ENCODE results near the gene LSG1. TPM values are rescaled to one million over a fixed set of nuclear protein-coding genes. Genes with fewer than 3 reads are reported as not detected.
A peak's percentile ranks its signal among the peaks of the same experiment; 100 is the strongest.

The LSG1 gene
- total and polyA plus RNA-seq, 2 of the 13 experiments (the other 11 are each of a cell fraction or from before 2014, with no cell fraction given), result 21.4 to 32.1 TPM

DNA sequence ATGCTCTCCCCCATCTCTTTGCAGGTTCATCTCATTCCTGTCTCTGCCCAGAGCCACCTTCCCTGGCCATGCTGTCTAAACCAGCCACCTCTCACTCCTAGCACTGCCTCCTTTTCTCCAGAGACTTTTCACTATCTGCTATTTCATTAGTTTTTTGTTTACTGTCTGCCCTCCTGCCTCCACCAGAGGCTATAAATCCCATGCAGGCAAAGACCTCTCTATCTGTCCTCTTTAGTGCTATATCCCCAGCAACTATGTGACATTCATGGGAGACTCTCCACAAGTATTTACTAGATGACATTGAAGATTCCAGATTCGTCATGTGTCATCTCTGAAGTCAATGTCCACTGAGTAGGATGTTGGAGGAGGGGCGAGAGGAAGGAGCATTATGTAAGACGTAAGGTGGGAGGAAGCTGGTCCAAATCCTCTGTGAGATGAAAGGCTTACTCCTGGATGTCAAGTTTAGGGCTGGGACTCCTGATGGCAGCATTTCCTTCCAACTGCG is 10.2 kb upstream of the LSG1 start (continued):
- 0 out of 2 replicates have a peak, but pooled peaks have one; percentile 55 for TF ChIP-seq ZNF615 (CRISPR knock-in tag; IDR thresholded peaks at IDR 0.05; ENCODE audit: borderline replicate concordance)
- TF ChIP-seq GFI1 (CRISPR knock-in tag; IDR thresholded peaks at IDR 0.05; ENCODE audit: borderline replicate concordance), result peak; percentile 31; the same call in 1 of the 2 replicates

DNA sequence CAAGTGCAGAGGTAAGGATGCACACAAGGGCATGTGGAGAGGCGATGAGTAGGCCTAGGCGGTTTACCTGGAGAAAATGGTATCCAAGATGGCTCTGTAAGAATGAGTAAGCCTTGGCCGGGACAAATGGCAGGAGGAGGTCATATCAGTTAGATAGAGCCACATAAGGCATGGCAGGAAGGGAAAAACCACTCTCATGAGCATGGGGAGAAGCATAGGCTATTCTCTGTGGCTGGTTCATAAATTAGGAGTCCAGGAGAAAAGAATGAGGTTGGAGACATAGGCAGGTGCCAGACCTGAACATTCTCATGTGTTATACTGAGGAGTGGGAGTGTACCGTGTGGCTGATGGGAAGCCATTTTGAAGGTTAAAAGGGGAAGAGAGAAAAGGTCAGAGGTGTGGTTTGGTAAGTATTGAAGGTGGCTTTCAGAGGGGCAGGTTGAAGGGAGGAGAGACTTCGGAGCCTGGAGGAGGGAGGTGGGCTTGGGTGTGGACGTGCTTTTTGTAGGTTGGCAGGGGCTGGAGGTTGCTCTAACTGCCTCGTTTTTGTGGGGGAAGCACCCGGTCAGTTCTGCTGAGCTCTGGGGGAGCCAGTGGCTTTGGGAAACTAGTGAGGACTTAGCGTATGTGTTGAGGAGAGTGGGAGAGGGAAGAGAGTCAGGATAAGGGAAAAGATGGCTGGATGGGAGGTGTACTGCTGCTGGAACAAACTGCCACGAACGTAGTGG is 9.1 kb upstream of the LSG1 start:
- 31% methylated on average over 11 of the region's 11 CpGs for WGBS (ENCODE audit: low lambda C conversion rate)
- TF ChIP-seq HNRNPLL (IDR thresholded peaks at IDR 0.05; ENCODE audit: low read depth, low read length, poor library complexity, severe bottlenecking) (no peak), TOE1 (CRISPR knock-in tag; IDR thresholded peaks at IDR 0.05) (no peak), ZNF17 (CRISPR knock-in tag; IDR thresholded peaks at IDR 0.05) (no peak), ZNF256 (CRISPR knock-in tag; conservative IDR thresholded peaks at IDR 0.05) (no peak), IRF2 (CRISPR knock-in tag; IDR thresholded peaks at IDR 0.05) (no peak), NONO (IDR thresholded peaks at IDR 0.05) (no peak), NONO (CRISPR knock-in tag; conservative IDR thresholded peaks at IDR 0.05) (no peak), ZNF891 (CRISPR knock-in tag; IDR thresholded peaks at IDR 0.05) (no peak), ZNF407 (CRISPR knock-in tag; IDR thresholded peaks at IDR 0.05; ENCODE audit: not compliant biosample characterization) (no peak), HOXA5 (CRISPR knock-in tag; IDR thresholded peaks at IDR 0.05) (no peak), BHLHE40 (IDR thresholded peaks at IDR 0.05; ENCODE audit: low read length) (no peak), TAF1 (CRISPR knock-in tag; IDR thresholded peaks at IDR 0.05) (no peak), PCBP1 (IDR thresholded peaks at IDR 0.05; ENCODE audit: borderline replicate concordance, low read depth, low read length) (no peak)

More for the DNA sequence above, 9.1 kb upstream of the LSG1 start:
- Histone ChIP-seq H4K20me1 (ENCODE audit: insufficient read depth, low read length) (no peaks in the 10 kb centered on the region), H3K36me3 (replicated peaks in 1 of 2; ENCODE audit: control insufficient read depth in 1 of 2, insufficient read depth in 2 of 2, low read length in 2 of 2) (no peaks in the 10 kb centered on the region), H3K79me2 (ENCODE audit: insufficient read depth, low read length) (no peaks in the 10 kb centered on the region), H2AFZ (ENCODE audit: low read length) (peak overlapping the region; percentile 63), H3K4me3 (replicated peaks in 1 of 3; ENCODE audit: insufficient read depth in 1 of 3, low read depth in 2 of 3, low read length in 3 of 3) (peak overlapping the region in 1 of 3 experiments; percentile 30; a peak in 1 of 6 replicates), H3K4me1 (ENCODE audit: insufficient read depth, low read length) (peaks cover 38% of the 10 kb centered on the region), H3K9me3 (ENCODE audit: low read length) (no peaks in the 10 kb centered on the region), H3K27ac (ENCODE audit: extremely low read length, insufficient read depth, low read length) (no peak overlapping the region), H3K4me2 (ENCODE audit: low read depth, low read length) (peak overlapping the region; percentile 46), H3K27me3 (ENCODE audit: control insufficient read depth in 1 of 2, insufficient read depth in 2 of 2, low read length in 2 of 2) (peaks cover 0 to 31% of the 10 kb centered on the region in 2 experiments; a peak in 1 of 5 replicates), H3K9ac (ENCODE audit: insufficient read depth, low read depth, low read length) (no peak overlapping the region)
- intact Hi-C loops (cut with micrococcal nuclease; ENCODE audit: unreplicated experiment), result loop anchor here (5.0 to 10.0 kb wide), 4 partner anchors 64 to 844 kb away; no protein-coding TSS in a partner anchor
- POLR2A ChIA-PET, result interaction anchor here (2.0 kb wide), 1 partner anchor 590 kb away, joined by 7 read pairs; the partner anchor contains the start of gene XXYLT1
- ATAC-seq, result no peak
- no TSS peak for BruUV-seq (replicated peaks)
- CTCF ChIA-PET (ENCODE audit: low intra/inter-chr PET ratio, low total read pairs), result no interaction called here
- no peak for FAIRE-seq
- in situ Hi-C loops (cut with HindIII; ENCODE audit: extremely low pct_ligation_motif_present, low pct_unique_long_range_greater_than_20kb), result loop anchor here (10.0 kb wide), 2 partner anchors 64 to 274 kb away; no protein-coding TSS in a partner anchor
- no peak for DNase-seq (ENCODE audit: low spot score)

Measured in HepG2 (cell line).